Measurements from ENCODE around the gene CDK3. TPM values are rescaled to one million over a fixed set of nuclear protein-coding genes. Genes with fewer than 3 reads are reported as not detected.

CDK3 gene
- total and polyA plus RNA-seq, 2 of the 4 experiments (the other 2 are of a cell fraction), result 0.72 to 8.8 TPM

- Histone ChIP-seq H3K4me1 (ENCODE audit: control insufficient read depth, insufficient read depth, low read length) (no peaks in the 10 kb centered on the region), H3K27ac (ENCODE audit: insufficient read depth, low read length) (no peak overlapping the region), H2AK9ac (replicated peaks; ENCODE audit: low read depth, low read length, poor library complexity) (no peak overlapping the region), H3K14ac (replicated peaks; ENCODE audit: low read depth, low read length) (no peak overlapping the region), H3K27me3 (ENCODE audit: control insufficient read depth, insufficient read depth, low read length) (no peaks in the 10 kb centered on the region), H3K23ac (ENCODE audit: low read depth, low read length) (no peak overlapping the region), H2BK5ac (ENCODE audit: low read depth, low read length, poor library complexity, severe bottlenecking) (no peak overlapping the region), H3K9ac (ENCODE audit: low read depth, low read length) (no peak overlapping the region), H3K4me2 (ENCODE audit: low read depth, low read length) (no peak overlapping the region), H2BK120ac (ENCODE audit: low read depth, low read length) (no peak overlapping the region), H4K91ac (ENCODE audit: insufficient read depth, low read depth, low read length) (no peak overlapping the region), H2AK5ac (ENCODE audit: low read depth, low read length) (no peak overlapping the region), H3K9me1 (ENCODE audit: insufficient read depth, low read length) (peaks cover 10% of the 10 kb centered on the region; the same call in 1 of the 2 replicates), H4K8ac (ENCODE audit: low read depth in 2 of 2, low read length in 2 of 2) (no peak overlapping the region), H4K5ac (ENCODE audit: low read depth, low read length) (no peak overlapping the region), H2BK20ac (ENCODE audit: low read depth, low read length) (no peak overlapping the region), H2AFZ (replicated peaks; ENCODE audit: low read length, poor library complexity) (no peak overlapping the region), H3K56ac (ENCODE audit: extremely low read depth, insufficient read depth, low read length) (no peak overlapping the region), H3K9me3 (ENCODE audit: control insufficient read depth, insufficient read depth, low read length) (no peaks in the 10 kb centered on the region), H3K4me3 (ENCODE audit: insufficient read depth, low read depth, low read length) (no peak overlapping the region), H3K36me3 (ENCODE audit: control insufficient read depth, insufficient read depth, low read length) (peaks cover 80% of the 10 kb centered on the region), H4K20me1 (ENCODE audit: insufficient read depth, low read length) (peaks cover 6% of the 10 kb centered on the region; the same call in 1 of the 2 replicates), H3K18ac (ENCODE audit: low read depth, low read length) (no peak overlapping the region), H3K79me1 (ENCODE audit: low read depth in 1 of 2, low read length in 2 of 2) (peaks cover 11 to 41% of the 10 kb centered on the region in 2 experiments; a peak in 3 of 4 replicates), H3K4ac (ENCODE audit: low read depth, low read length) (no peak overlapping the region), H2BK15ac (ENCODE audit: low read depth, low read length) (no peak overlapping the region)
- 100% methylated on average over 2 of the region's 8 CpGs; no CpG with 5 or more reads in 1 of the 2 experiments for WGBS, 2 experiments (ENCODE audit: extremely low coverage in 2 of 2, insufficient read length in 1 of 2)
- CTCF ChIA-PET, result no interaction called here
- TF ChIP-seq MAFK (IDR thresholded peaks at IDR 0.05; ENCODE audit: low read depth, low read length) (no peak), RAD21 (IDR thresholded peaks at IDR 0.05; ENCODE audit: low read length) (no peak), RFX5 (IDR thresholded peaks at IDR 0.05; ENCODE audit: low read depth, low read length) (no peak), USF2 (IDR thresholded peaks at IDR 0.05; ENCODE audit: low read depth, low read length) (no peak), CEBPB (IDR thresholded peaks at IDR 0.05; ENCODE audit: low read depth, low read length) (no peak), CTCF (conservative IDR thresholded peaks at IDR 0.05; ENCODE audit: low read depth, low read length) (no peak), RCOR1 (IDR thresholded peaks at IDR 0.05; ENCODE audit: insufficient replicate concordance, low read length) (no peak), MAZ (IDR thresholded peaks at IDR 0.05; ENCODE audit: borderline replicate concordance, low read depth, low read length) (no peak), SMC3 (IDR thresholded peaks at IDR 0.05; ENCODE audit: low read depth, low read length) (no peak), FOS (IDR thresholded peaks at IDR 0.05; ENCODE audit: low read depth, low read length) (no peak), MXI1 (IDR thresholded peaks at IDR 0.05; ENCODE audit: borderline replicate concordance, low read depth, low read length) (no peak), ELK1 (IDR thresholded peaks at IDR 0.05; ENCODE audit: borderline replicate concordance, low read depth, low read length) (no peak), POLR2A (IDR thresholded peaks at IDR 0.05; ENCODE audit: low read depth, low read length) (no peak), CHD1 (IDR thresholded peaks at IDR 0.05; ENCODE audit: low read depth, low read length) (no peak), BHLHE40 (IDR thresholded peaks at IDR 0.05; ENCODE audit: low read depth, low read length) (no peak), NFE2L2 (IDR thresholded peaks at IDR 0.05; ENCODE audit: low read depth, low read length) (no peak)
- dilution Hi-C loops (cut with HindIII; ENCODE audit: low sequenced_read_pairs, unreplicated experiment) (no loop called here), intact Hi-C loops (cut with micrococcal nuclease) (no loop called here), in situ Hi-C loops (cut with MboI; ENCODE audit: low sequenced_read_pairs) (no loop called here)
- no TSS peak for BruUV-seq (replicated peaks)
- DNase-seq, result no peak
- POLR2A ChIA-PET (ENCODE audit: unreplicated experiment), result no interaction called here
- no peak for ATAC-seq (ENCODE audit: low read depth)
Measured at GRCh38 chr17:76046064-76046463, 45.4 kb downstream of the CDK3 start.

Measured in IMR-90 (cell line).